Measurements from ENCODE around the gene HLA-B.

DNA sequence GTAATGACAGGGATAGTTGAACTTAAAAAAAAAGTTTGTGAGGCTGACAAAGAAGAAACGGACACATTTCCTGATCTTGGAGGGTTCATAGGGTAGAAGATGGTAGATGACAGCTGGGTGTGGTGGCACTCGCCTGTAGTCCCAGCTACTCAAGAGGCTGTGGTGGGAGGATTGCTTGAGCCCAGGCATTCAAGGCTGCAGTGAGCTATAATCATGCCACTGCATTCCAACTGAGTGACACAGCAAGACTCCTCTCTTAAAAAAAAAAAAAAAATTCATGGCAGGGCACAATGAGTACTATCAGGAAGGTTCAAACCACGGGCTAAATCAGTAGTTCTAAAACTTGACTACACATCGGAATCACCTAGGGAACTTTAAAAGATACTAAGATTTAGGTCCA is 44.4 kb upstream of the HLA-B start:
- TF ChIP-seq POLR2A (IDR thresholded peaks at IDR 0.05) (no peak), EP300 (IDR thresholded peaks at IDR 0.05) (no peak), POLR2AphosphoS5 (IDR thresholded peaks at IDR 0.05) (peak; percentile 22 to 69 (median 60))
- TF ChIP-seq, protein P1, sequence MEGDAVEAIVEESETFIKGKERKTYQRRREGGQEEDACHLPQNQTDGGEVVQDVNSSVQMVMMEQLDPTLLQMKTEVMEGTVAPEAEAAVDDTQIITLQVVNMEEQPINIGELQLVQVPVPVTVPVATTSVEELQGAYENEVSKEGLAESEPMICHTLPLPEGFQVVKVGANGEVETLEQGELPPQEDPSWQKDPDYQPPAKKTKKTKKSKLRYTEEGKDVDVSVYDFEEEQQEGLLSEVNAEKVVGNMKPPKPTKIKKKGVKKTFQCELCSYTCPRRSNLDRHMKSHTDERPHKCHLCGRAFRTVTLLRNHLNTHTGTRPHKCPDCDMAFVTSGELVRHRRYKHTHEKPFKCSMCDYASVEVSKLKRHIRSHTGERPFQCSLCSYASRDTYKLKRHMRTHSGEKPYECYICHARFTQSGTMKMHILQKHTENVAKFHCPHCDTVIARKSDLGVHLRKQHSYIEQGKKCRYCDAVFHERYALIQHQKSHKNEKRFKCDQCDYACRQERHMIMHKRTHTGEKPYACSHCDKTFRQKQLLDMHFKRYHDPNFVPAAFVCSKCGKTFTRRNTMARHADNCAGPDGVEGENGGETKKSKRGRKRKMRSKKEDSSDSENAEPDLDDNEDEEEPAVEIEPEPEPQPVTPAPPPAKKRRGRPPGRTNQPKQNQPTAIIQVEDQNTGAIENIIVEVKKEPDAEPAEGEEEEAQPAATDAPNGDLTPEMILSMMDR (IDR thresholded peaks at IDR 0.05): no peak

All from stomach (tissue), 4 donors.